Glomerular visceral epithelial cell (primary cell): ENCODE measurements around the gene R3HDM2.
"Not testable (repeated sequence)": the region's sequence is repeated elsewhere in the genome, so short reads cannot be mapped to it uniquely, and the experiment has no call there.

Experiments
- DNase-seq: peaks from one replicate; pipeline ENCODE4 v3.0.0-alpha.2; 2016; ENCODE audit errors: extremely low spot score

Gene R3HDM2

GRCh38 chr12:57330992-57331391 lies 99.9 kb downstream of the R3HDM2 start:
- no peak for DNase-seq

DNA sequence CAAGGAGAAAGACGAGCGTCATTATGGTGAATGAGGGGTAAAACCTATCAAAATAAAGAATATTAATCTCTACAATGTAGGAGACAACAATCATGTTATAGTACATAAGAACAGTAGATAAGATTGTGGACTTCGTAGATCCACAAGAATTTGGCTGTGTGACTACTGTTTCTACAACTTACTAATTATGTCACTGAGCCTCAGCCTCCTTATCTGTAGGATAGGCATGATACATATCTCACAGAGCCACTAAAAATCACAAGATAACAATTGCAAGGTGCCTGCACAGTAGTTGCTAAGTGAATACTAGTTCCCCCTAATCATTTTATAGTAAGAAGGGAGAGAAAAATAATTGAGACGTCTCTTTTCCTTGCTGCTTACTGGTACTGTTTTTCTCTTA lies 101.6 kb downstream of the R3HDM2 start:
- no peak for DNase-seq

GRCh38 chr12:57325395-57325794 lies 105.4 kb downstream of the R3HDM2 start:
- no peak for DNase-seq

DNA sequence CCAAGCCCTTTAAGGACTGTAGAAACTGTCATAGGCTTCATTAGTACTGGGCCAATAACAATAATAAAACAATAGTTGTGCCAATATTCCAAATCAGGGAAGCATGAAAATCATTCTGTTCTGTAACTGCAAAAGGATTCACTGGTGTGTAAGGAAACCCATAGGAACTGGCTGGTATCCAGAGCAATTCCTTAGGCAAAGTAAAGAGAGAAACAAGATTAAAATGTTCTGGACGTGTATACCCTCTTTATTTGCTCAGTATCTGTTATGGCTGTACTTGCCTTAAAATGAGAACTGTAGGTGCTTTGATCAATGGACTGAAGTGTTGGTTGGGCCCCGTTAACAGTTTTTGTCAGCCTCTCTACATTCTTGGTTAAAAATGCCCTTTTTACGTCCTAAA lies 107.4 kb downstream of the R3HDM2 start:
- no peak for DNase-seq

DNA sequence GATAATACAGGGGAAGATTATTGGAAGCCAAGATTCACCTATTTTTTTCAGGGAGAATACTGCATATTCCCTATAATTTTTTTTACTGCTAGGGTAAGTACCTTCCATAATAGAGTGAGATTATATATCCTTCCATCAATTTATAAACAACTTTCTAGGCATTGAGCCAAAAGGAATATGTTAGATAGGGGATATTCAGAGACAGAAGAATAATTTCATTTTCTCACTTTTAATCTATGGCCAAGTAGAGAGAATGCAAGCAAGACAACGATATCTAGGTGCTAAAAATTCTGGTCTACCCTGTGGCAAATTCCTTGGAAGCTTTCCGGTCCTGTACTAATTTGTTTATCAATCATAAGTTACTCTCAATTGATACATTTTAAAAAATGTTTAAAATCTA lies 110.2 kb downstream of the R3HDM2 start:
- no peak for DNase-seq

DNA sequence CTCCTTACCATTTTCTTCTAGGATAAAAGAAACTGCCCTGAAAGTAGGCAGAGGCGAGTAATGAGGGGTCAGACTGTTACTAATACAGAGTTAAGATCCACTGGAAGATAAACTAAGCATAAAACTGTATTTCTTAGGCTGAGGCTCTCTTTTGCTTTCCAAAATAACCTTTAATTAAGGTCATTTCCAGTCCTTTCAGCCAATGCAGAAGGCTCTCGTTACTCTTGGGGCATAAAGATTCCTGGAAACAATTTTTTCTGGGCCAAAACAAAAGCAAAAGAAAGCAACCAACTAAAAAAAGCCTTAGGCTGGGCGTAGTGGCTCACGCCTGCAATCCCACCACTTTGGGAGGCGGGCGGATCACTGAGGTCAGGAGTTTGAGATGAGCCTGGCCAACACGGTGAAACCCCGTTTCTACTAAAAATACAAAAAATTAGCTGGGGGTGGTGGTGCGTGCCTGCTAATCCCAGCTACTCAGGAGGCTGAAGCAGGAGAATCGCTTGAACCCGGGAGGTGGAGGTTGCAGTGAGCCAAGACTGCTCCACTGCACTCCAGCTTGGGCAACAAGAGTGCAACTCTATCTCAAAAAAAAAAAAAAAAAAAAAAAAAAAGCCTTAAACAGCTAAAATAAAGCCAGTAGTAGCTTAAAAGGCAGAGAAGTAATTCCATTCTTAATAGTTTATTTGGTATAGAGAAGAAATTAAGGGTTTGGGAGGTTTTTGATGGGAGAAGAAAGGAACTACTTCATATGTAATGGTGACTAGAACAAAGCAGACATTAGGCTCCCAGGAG lies 111.0 kb downstream of the R3HDM2 start:
- no peak for DNase-seq

GRCh38 chr12:57315681-57316080 lies 115.2 kb downstream of the R3HDM2 start:
- DNase-seq: no peak

DNA sequence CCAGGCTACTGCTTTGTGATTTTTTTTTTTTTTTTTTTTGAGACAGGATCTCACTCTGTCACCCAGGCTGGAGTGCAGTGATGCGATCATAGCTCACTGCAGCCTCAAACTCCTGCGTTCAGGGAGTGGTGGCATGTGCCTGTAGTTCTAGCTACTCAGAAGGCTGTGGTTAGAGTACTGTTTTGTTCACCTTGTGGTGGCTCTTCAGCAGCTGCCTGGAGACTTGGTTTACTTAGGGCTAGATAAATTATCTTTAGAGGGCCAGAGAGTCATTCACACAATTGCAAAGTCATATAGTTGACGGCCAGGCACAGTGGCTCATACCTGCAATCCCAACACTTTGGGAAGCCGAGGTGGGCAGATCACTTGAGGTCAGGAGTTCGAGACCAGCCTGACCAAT lies 118.6 kb downstream of the R3HDM2 start:
- DNase-seq: peak; percentile 2

GRCh38 chr12:57309420-57309819 lies 121.4 kb downstream of the R3HDM2 start:
- DNase-seq: peak; percentile 2

GRCh38 chr12:57300961-57301584 lies 129.8 kb downstream of the R3HDM2 start:
- DNase-seq: no peak

- DNase-seq: no peak
Observed at GRCh38 chr12:57299514-57300016, 131.3 kb downstream of the R3HDM2 start.

GRCh38 chr12:57296291-57296690 lies 134.6 kb downstream of the R3HDM2 start:
- no peak for DNase-seq

- DNase-seq: not testable (repeated sequence)
Observed at GRCh38 chr12:57282073-57282472, 148.8 kb downstream of the R3HDM2 start.

- DNase-seq: peak; percentile 91
Observed at GRCh38 chr12:57280211-57281062, 150.4 kb downstream of the R3HDM2 start.

- DNase-seq: no peak
Observed at GRCh38 chr12:57278465-57279381, 152.1 kb downstream of the R3HDM2 start.

- peak; percentile 19 for DNase-seq
Observed at GRCh38 chr12:57276935-57277563, 153.8 kb downstream of the R3HDM2 start.

DNA sequence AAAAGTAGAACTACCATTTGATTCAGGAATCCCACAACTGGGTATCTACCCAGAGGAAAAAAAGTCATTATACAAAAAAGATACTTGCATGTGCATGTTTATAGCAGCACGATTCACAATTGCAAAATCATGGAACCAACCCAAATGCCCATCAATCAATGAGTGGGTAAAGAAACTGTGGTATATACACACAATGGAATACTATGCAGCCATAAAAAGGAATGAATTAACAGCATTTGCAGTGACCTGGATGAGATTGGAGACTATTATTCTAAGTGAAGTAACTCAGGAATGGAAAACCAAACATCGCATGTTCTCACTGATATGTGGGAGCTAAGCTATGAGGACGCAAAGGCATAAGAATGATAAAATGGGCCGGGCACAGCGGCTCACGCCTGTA lies 154.6 kb downstream of the R3HDM2 start:
- not testable (repeated sequence) for DNase-seq

DNA sequence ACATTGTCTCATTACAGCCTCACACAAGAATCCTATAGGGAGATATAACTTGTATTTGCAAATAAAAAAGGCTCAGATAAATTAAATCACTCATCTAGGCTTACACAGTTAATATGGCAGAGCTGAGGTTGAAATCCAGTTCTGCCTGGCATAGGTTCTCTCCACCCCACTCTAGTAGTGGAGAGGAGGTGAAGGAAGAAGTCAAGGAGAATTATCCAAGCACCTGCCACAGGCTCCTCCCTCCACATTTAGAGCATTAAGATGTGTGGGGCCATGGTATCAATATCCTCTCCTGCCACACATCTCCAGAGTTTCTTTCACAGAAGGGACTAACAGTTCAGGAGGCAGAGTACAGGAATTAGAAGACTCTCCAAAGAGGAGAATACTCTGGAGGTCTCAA lies 157.3 kb downstream of the R3HDM2 start:
- no peak for DNase-seq

GRCh38 chr12:57272337-57273151 lies 158.3 kb downstream of the R3HDM2 start:
- peak; percentile 13 for DNase-seq

- no peak for DNase-seq
Observed at GRCh38 chr12:57270966-57271470, 159.8 kb downstream of the R3HDM2 start.
